H9 (cell line): ENCODE measurements around the gene OR52L1. TPM values are rescaled to one million over a fixed set of nuclear protein-coding genes. Genes with fewer than 3 reads are reported as not detected.

Experiments
- DNase-seq: peaks from one replicate; pipeline ENCODE4 v3.0.0-alpha.2; 2017
- H2AFZ ChIP-seq: one replicate; pipeline ENCODE4 v1.6.1; 2013; ENCODE audit warnings: mild to moderate bottlenecking, low read length, control low read depth, moderate library complexity
- H2AK5ac ChIP-seq: 2 replicates; pipeline ENCODE4 v1.6.1; 2013; ENCODE audit warnings: low read length, control low read depth, mixed read lengths; ENCODE audit not compliant: insufficient read length
- H2BK120ac ChIP-seq: one replicate; pipeline ENCODE4 v1.6.1; 2013; ENCODE audit warnings: low read depth, mild to moderate bottlenecking, low read length, control low read depth, inconsistent platforms; ENCODE audit not compliant: poor library complexity, severe bottlenecking
- H2BK12ac ChIP-seq: 2 replicates; pipeline ENCODE4 v1.6.1; 2013; ENCODE audit warnings: low read length, control low read depth, mixed read lengths, low read depth; ENCODE audit not compliant: insufficient read length
- H2BK15ac ChIP-seq: 2 replicates; pipeline ENCODE4 v1.6.1; 2013; ENCODE audit warnings: low read depth, low read length, control low read depth
- H2BK20ac ChIP-seq: one replicate; pipeline ENCODE4 v1.6.1; 2013; ENCODE audit warnings: low read depth, mild to moderate bottlenecking, low read length, control low read depth, inconsistent platforms; ENCODE audit not compliant: poor library complexity, severe bottlenecking
- H2BK5ac ChIP-seq: 2 replicates; pipeline ENCODE4 v1.6.1; 2013; ENCODE audit warnings: low read length, control low read depth, mixed read lengths; ENCODE audit not compliant: insufficient read length
- H3K14ac ChIP-seq: 2 replicates; pipeline ENCODE4 v1.6.1; 2013; ENCODE audit warnings: low read length, control low read depth; ENCODE audit not compliant: insufficient read depth
- H3K18ac ChIP-seq: 2 replicates; pipeline ENCODE4 v1.6.1; 2013; ENCODE audit warnings: low read depth, mild to moderate bottlenecking, mixed read lengths, low read length, control low read depth; ENCODE audit not compliant: insufficient read length
- H3K23ac ChIP-seq: 2 replicates; pipeline ENCODE4 v1.6.1; 2013; ENCODE audit warnings: low read length, control low read depth, mixed read lengths, low read depth; ENCODE audit not compliant: insufficient read length
- H3K23me2 ChIP-seq: 2 replicates; pipeline ENCODE4 v1.6.1; 2013; ENCODE audit warnings: low read depth, mild to moderate bottlenecking, mixed read lengths, low read length, control low read depth; ENCODE audit not compliant: insufficient read length, poor library complexity, severe bottlenecking
- H3K27ac ChIP-seq: 2 replicates; pipeline ENCODE4 v1.5.1; 2013; ENCODE audit warnings: low read length, control low read depth, mixed read lengths, low read depth; ENCODE audit not compliant: insufficient read length
- H3K27me3 ChIP-seq: 2 replicates; pipeline ENCODE4 v1.6.1; 2013; ENCODE audit warnings: low read length, control low read depth, inconsistent platforms; ENCODE audit not compliant: insufficient read depth
- H3K4ac ChIP-seq: 2 replicates; pipeline ENCODE4 v1.6.1; 2013; ENCODE audit warnings: low read depth, mild to moderate bottlenecking, control low read depth, inconsistent platforms, low read length, moderate library complexity
- H3K4me1 ChIP-seq: 2 replicates; pipeline ENCODE4 v1.6.1; 2013; ENCODE audit warnings: low read length, control low read depth, inconsistent platforms; ENCODE audit not compliant: insufficient read depth
- H3K4me2 ChIP-seq: 2 replicates; pipeline ENCODE4 v1.6.1; 2013; ENCODE audit warnings: low read length, control low read depth, mixed read lengths; ENCODE audit not compliant: insufficient read length, insufficient read depth
- H3K56ac ChIP-seq: 2 replicates; pipeline ENCODE4 v1.6.1; 2013; ENCODE audit warnings: low read depth, mild to moderate bottlenecking, mixed read lengths, low read length, control low read depth; ENCODE audit not compliant: insufficient read length
- H3K79me1 ChIP-seq: 2 replicates; pipeline ENCODE4 v1.6.1; 2013; ENCODE audit warnings: low read depth, mild to moderate bottlenecking, moderate library complexity, low read length, control low read depth, inconsistent platforms; ENCODE audit not compliant: insufficient read depth, poor library complexity, severe bottlenecking
- H3K79me2 ChIP-seq: 2 replicates; pipeline ENCODE4 v1.6.1; 2013; ENCODE audit warnings: low read length, control low read depth, inconsistent platforms; ENCODE audit not compliant: insufficient read depth
- H3K9ac ChIP-seq: 2 replicates; pipeline ENCODE4 v1.6.1; 2013; ENCODE audit warnings: low read length, control low read depth, mixed read lengths; ENCODE audit not compliant: insufficient read length; ENCODE audit errors: extremely low read depth
- H3K9me3 ChIP-seq: one replicate; pipeline ENCODE4 v1.6.1; 2013; ENCODE audit warnings: low read depth, low read length, inconsistent platforms; ENCODE audit not compliant: control insufficient read depth
- H3T11ph ChIP-seq: one replicate; pipeline ENCODE4 v1.6.1; 2013; ENCODE audit warnings: mild to moderate bottlenecking, low read length, control low read depth, inconsistent platforms
- H4K20me1 ChIP-seq: one replicate; pipeline ENCODE4 v1.6.1; 2013; ENCODE audit not compliant: control insufficient read depth, insufficient read length, insufficient read depth
- H4K5ac ChIP-seq: 2 replicates; pipeline ENCODE4 v1.6.1; 2013; ENCODE audit warnings: low read depth, mild to moderate bottlenecking, mixed read lengths, low read length, control low read depth; ENCODE audit not compliant: insufficient read length
- H4K8ac ChIP-seq: replicated peaks from 2 replicates; pipeline ENCODE4 v1.6.1; 2013; ENCODE audit warnings: low read length, control low read depth, mixed read lengths, low read depth; ENCODE audit not compliant: insufficient read length
- H4K91ac ChIP-seq: 2 replicates; pipeline ENCODE4 v1.6.1; 2013; ENCODE audit warnings: low read depth, mild to moderate bottlenecking, moderate library complexity, mixed read lengths, low read length, control low read depth; ENCODE audit not compliant: insufficient read length
- H3K27ac Mint-ChIP-seq, 3 experiments: 2 replicates in 2 of 3; 3 replicates in 1 of 3; pipeline ENCODE4 v1.8.0; 2020 to 2021; ENCODE audit warnings: mixed read lengths in 3 of 3, mild to moderate bottlenecking in 1 of 3, moderate library complexity in 1 of 3
- H3K27me3 Mint-ChIP-seq: 2 replicates; pipeline ENCODE4 v1.8.0; 2021; ENCODE audit warnings: low read depth, mild to moderate bottlenecking, moderate library complexity, mixed read lengths
- H3K36me3 Mint-ChIP-seq, 3 experiments: 2 replicates in 2 of 3; 3 replicates in 1 of 3; pipeline ENCODE4 v1.8.0; 2020 to 2021; ENCODE audit warnings: low read depth in 3 of 3, mixed read lengths in 3 of 3; ENCODE audit not compliant: insufficient read depth in 1 of 3
- H3K4me1 Mint-ChIP-seq, 2 experiments: 2 replicates each; pipeline ENCODE4 v1.8.0; 2020; ENCODE audit warnings: mixed read lengths in 2 of 2
- H3K4me3 Mint-ChIP-seq, 2 experiments: 2 replicates in 1 of 2; 3 replicates in 1 of 2; pipeline ENCODE4 v1.8.0; 2020 to 2021; ENCODE audit warnings: mild to moderate bottlenecking in 2 of 2, mixed read lengths in 2 of 2, moderate library complexity in 1 of 2
- H3K9me3 Mint-ChIP-seq, 2 experiments: 2 replicates in 1 of 2; 3 replicates in 1 of 2; pipeline ENCODE4 v1.8.0; 2020; ENCODE audit warnings: mild to moderate bottlenecking in 2 of 2, mixed read lengths in 2 of 2, moderate library complexity in 1 of 2
- CTCF ChIP-seq: fragments of 200-600 bp; sonication (generic); conservative IDR thresholded peaks from 3 replicates; pipeline ENCODE4 v1.8.0; 2021; ENCODE audit warnings: antibody characterized with exemption, mild to moderate bottlenecking
- whole genome bisulfite sequencing: extraction: QIAGEN DNeasy Blood & Tissue Kit; methylation state at CpG from one replicate; pipeline ENCODE4 v1.1.7; 2013; ENCODE audit warnings: missing lambda C conversion rate, low lambda C conversion rate, mixed read lengths; ENCODE audit not compliant: insufficient read length; ENCODE audit errors: extremely low coverage; 5-methylcytosine and 5-hydroxymethylcytosine counted together
- total RNA-seq: library from RNA; stranded (reverse); gene quantifications from 2 replicates; pipeline ENCODE4 v1.2.1, GENCODE V29; 2021

The OR52L1 gene
- total RNA-seq, 1 experiment from 2014 or later, result not detected

GRCh38 chr11:5941951-5942350, 44.8 kb downstream of the OR52L1 start, which contains the start of gene OR56A3:
Gene OR56A3, plus strand, starts transcription at chr11:5942251. Its CDS starts 5,096 bp downstream, at chr11:5947347.
- no peak within 1 kb of the TSS for H4K5ac ChIP-seq
- H2BK20ac ChIP-seq, result no peak within 1 kb of the TSS
- Mint-ChIP-seq H3K4me3 (no peak within 1 kb of the TSS), H3K27me3 (no peaks in the 10 kb centered on the region; the same call in 1 of the 2 replicates), H3K9me3 (peaks cover 9 to 16% of the 10 kb centered on the region in 2 experiments), H3K4me1 (no peaks in the 10 kb centered on the region), H3K36me3 (peaks cover 2 to 10% (median 6%) of the 10 kb centered on the region in 3 experiments; a peak in 5 of 7 replicates), H3K27ac (no peak within 1 kb of the TSS; a peak in 1 of 7 replicates)
- H4K91ac ChIP-seq, result no peak within 1 kb of the TSS
- no peak within 1 kb of the TSS for H2BK15ac ChIP-seq
- no peaks in the 10 kb centered on the region for H3K9me3 ChIP-seq
- WGBS, result no CpG with 5 or more reads among the region's 3 CpGs
- H2BK12ac ChIP-seq, result no peak within 1 kb of the TSS
- H4K20me1 ChIP-seq, result no peaks in the 10 kb centered on the region
- no peak within 1 kb of the TSS for H4K8ac ChIP-seq
- no peak within 1 kb of the TSS for H3K27ac ChIP-seq
- no peak within 1 kb of the TSS for H3K56ac ChIP-seq
- TF ChIP-seq CTCF, result no peak
- H2AFZ ChIP-seq, result no peak within 1 kb of the TSS
- H3K23me2 ChIP-seq, result no peaks in the 10 kb centered on the region
- H3K23ac ChIP-seq, result no peak within 1 kb of the TSS
- H3K18ac ChIP-seq, result no peak within 1 kb of the TSS
- H3K79me2 ChIP-seq, result no peaks in the 10 kb centered on the region
- no peaks in the 10 kb centered on the region for H3K27me3 ChIP-seq
- no peak within 1 kb of the TSS for H2BK120ac ChIP-seq
- H2BK5ac ChIP-seq, result no peak within 1 kb of the TSS
- no peaks in the 10 kb centered on the region for H3K4me1 ChIP-seq
- DNase-seq, result no peak
- no peak within 1 kb of the TSS for H3T11ph ChIP-seq
- H2AK5ac ChIP-seq, result no peak within 1 kb of the TSS
- H3K4ac ChIP-seq, result no peak within 1 kb of the TSS
- no peak within 1 kb of the TSS for H3K9ac ChIP-seq
- no peak within 1 kb of the TSS for H3K14ac ChIP-seq
- H3K79me1 ChIP-seq, result no peaks in the 10 kb centered on the region
- no peak within 1 kb of the TSS for H3K4me2 ChIP-seq
